ENCODE measurements around the gene PDE12.

The PDE12 gene

DNA sequence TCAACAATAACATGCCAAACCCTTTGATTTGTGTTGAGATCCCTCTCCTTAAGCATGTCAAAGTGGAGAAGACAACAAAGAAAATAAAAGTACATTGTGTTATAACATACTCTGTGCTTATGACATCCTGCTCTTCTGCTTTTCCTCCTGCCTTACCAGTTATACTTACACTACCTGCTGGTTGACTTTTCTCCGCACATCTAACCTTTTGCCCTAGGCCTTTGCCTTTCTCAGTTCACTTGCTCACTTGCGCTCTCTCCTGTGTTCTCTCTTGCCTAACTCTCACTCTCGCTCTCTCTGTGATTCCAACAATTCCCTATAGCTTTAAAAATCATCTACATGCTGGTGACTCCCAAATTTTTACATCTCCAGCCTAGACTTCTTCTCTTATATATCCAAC lies 17.6 kb upstream of the PDE12 start:
- Histone ChIP-seq H3K4ac (ENCODE audit: low read length) (no peak overlapping the region), H2BK120ac (ENCODE audit: low read depth, low read length) (no peak overlapping the region), H2AK5ac (ENCODE audit: low read depth, low read length) (no peak overlapping the region), H2BK5ac (ENCODE audit: low read length) (no peak overlapping the region), H3K4me3 (ENCODE audit: low read length in 2 of 2) (no peak overlapping the region), H3K27ac (replicated peaks; ENCODE audit: low read length) (no peak overlapping the region), H3K9me3 (replicated peaks in 1 of 2; ENCODE audit: control insufficient read depth in 2 of 2, insufficient read depth in 1 of 2, low read depth in 1 of 2, low read length in 2 of 2) (no peaks in the 10 kb centered on the region), H3K79me1 (ENCODE audit: low read depth, low read length) (no peaks in the 10 kb centered on the region), H3K4me2 (ENCODE audit: insufficient read depth, low read length, poor library complexity, severe bottlenecking) (no peak overlapping the region), H3K23ac (ENCODE audit: low read depth, low read length, poor library complexity) (no peak overlapping the region), H3K9ac (ENCODE audit: low read depth, low read length, poor library complexity) (no peak overlapping the region), H4K91ac (ENCODE audit: low read depth, low read length, poor library complexity) (no peak overlapping the region), H4K8ac (ENCODE audit: low read depth, low read length) (no peak overlapping the region), H3K36me3 (replicated peaks in 1 of 2; ENCODE audit: control insufficient read depth in 2 of 2, insufficient read depth in 2 of 2, low read length in 2 of 2) (no peaks in the 10 kb centered on the region), H3K4me1 (ENCODE audit: control insufficient read depth in 2 of 2, insufficient read depth in 1 of 2, low read depth in 1 of 2, low read length in 2 of 2) (no peaks in the 10 kb centered on the region), H3K18ac (ENCODE audit: low read length) (no peak overlapping the region), H3K14ac (ENCODE audit: low read length) (no peak overlapping the region), H2BK15ac (ENCODE audit: low read length) (no peak overlapping the region), H2BK12ac (ENCODE audit: low read length) (no peak overlapping the region), H2AFZ (ENCODE audit: low read length) (no peak overlapping the region), H3K27me3 (ENCODE audit: control insufficient read depth in 3 of 3, insufficient read depth in 3 of 3, low read depth in 1 of 3, low read length in 3 of 3) (peaks cover 0 to 2% (median 0%) of the 10 kb centered on the region in 3 experiments)
- no peak for DNase-seq (ENCODE audit: low spot score)
- WGBS, 2 donors (ENCODE audit: extremely low coverage in 2 of 2, insufficient read length in 2 of 2, insufficient replicate concordance in 1 of 2) = no CpG with 5 or more reads among the region's 3 CpGs

DNA sequence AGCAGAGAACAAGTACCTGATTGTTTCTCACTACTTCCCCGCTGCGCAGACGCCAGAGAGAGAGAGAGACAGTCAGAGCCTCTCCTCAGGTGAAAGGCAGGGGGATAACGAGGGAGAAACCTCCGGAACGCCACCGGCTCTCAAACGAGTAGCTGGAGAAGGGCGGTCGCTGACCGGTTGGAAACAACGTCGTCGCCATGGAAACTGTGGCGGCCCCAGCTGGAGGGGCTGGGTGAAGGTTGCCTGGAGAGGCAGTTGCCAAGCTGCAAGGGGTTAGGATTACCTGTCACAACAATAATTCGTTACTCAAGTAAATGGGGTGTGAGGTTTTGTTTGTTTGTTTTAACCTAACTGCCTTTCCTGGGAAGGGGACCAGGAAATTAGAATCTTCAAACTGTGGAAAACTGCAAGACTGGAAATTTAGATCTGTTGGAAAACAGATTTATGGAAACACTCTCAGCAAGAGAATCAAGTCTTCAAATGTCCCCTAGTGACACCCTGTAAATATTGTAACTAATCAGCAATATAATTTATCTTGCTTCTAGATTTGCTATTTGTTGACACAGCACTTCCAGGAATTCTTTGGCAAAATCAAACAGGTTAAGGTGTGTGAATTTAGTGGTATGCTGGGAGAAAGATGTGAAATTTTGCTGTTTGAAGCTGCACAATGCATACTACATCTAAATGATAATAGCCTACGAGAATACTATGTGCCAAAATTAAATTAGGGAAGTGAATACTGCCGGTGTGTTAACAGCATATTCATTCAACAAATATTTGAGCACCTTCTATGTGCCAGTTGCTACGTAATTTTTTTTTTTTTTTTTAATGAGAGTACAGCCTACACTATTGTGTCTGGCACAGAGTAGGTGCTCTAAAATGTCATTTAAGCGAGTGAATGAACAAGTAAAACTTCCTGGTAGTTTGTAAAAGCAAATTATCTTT lies 11.6 kb upstream of the PDE12 start, which contains the start of gene DNAH12:
Gene DNAH12 (minus strand): TSS at position 164 of the 945 bp plus-strand sequence. CDS start 1,474 bp downstream, outside the sequence.
- H3K27me3 ChIP-seq (ENCODE audit: control insufficient read depth in 3 of 3, insufficient read depth in 3 of 3, low read depth in 1 of 3, low read length in 3 of 3) = no peaks in the 10 kb centered on the region
- peak; percentile 79 for DNase-seq (ENCODE audit: low spot score)
- H3K27ac ChIP-seq (replicated peaks; ENCODE audit: low read length) = peak within 1 kb of the TSS; percentile 39
- H2BK15ac ChIP-seq (ENCODE audit: low read length) = no peak within 1 kb of the TSS
- no peak within 1 kb of the TSS for H4K8ac ChIP-seq (ENCODE audit: low read depth, low read length)
- H3K9ac ChIP-seq (ENCODE audit: low read depth, low read length, poor library complexity) = no peak within 1 kb of the TSS
- no peak within 1 kb of the TSS for H4K91ac ChIP-seq (ENCODE audit: low read depth, low read length, poor library complexity)
- H3K18ac ChIP-seq (ENCODE audit: low read length) = no peak within 1 kb of the TSS
- no peaks in the 10 kb centered on the region for H3K79me1 ChIP-seq (ENCODE audit: low read depth, low read length)
- H2BK12ac ChIP-seq (ENCODE audit: low read length) = no peak within 1 kb of the TSS
- H2BK120ac ChIP-seq (ENCODE audit: low read depth, low read length) = no peak within 1 kb of the TSS
- no peak within 1 kb of the TSS for H3K4ac ChIP-seq (ENCODE audit: low read length)
- H3K4me2 ChIP-seq (ENCODE audit: insufficient read depth, low read length, poor library complexity, severe bottlenecking) = peak within 1 kb of the TSS; percentile 28
- H2AFZ ChIP-seq (ENCODE audit: low read length) = peak within 1 kb of the TSS; percentile 74
- peak within 1 kb of the TSS in 1 of 2 donors; percentile 3 for H3K4me3 ChIP-seq (ENCODE audit: low read length in 2 of 2)
- H2BK5ac ChIP-seq (ENCODE audit: low read length) = no peak within 1 kb of the TSS
- H3K4me1 ChIP-seq (ENCODE audit: control insufficient read depth in 2 of 2, insufficient read depth in 1 of 2, low read depth in 1 of 2, low read length in 2 of 2) = peaks cover 6 to 9% of the 10 kb centered on the region in 2 donors
- H3K23ac ChIP-seq (ENCODE audit: low read depth, low read length, poor library complexity) = no peak within 1 kb of the TSS
- no peaks in the 10 kb centered on the region for H3K9me3 ChIP-seq (replicated peaks in 1 of 2; ENCODE audit: control insufficient read depth in 2 of 2, insufficient read depth in 1 of 2, low read depth in 1 of 2, low read length in 2 of 2)
- no peak within 1 kb of the TSS for H3K14ac ChIP-seq (ENCODE audit: low read length)
- H2AK5ac ChIP-seq (ENCODE audit: low read depth, low read length) = no peak within 1 kb of the TSS
- no peaks in the 10 kb centered on the region for H3K36me3 ChIP-seq (replicated peaks in 1 of 2; ENCODE audit: control insufficient read depth in 2 of 2, insufficient read depth in 2 of 2, low read length in 2 of 2)
- no CpG with 5 or more reads among the region's 20 CpGs for WGBS, 2 donors (ENCODE audit: extremely low coverage in 2 of 2, insufficient read length in 2 of 2, insufficient replicate concordance in 1 of 2)

DNA sequence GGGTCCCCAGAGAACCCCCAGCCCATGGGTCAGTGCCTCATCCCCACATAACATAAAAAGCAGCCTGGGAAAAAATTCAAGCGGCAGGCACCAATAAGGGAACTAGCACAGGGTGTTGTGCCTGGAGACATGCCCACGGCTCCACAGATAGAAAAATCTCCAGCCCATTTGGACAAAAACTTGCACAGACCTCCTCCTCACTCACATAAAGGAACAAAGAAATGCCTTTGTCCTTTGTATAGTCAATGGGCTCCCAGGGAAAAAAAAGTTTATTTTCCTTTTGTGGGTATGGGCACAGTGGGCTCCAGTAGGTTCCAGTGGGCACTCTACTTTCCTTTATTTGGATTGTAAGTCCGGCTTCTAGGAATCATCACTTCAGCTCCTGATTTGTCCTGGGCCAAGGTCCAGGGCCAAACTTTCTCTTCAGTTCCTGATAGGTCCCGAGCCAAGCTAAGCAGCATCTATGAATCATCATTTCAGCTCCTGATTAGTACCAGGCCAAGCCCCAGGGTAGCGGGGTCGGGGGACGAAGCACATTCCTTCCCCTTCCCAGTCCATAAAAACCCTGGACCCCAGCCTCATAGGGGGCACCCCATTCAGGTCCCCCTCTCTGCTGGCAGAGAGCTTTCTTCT lies 10.3 kb upstream of the PDE12 start:
- Histone ChIP-seq H3K27me3 (ENCODE audit: control insufficient read depth in 3 of 3, insufficient read depth in 3 of 3, low read depth in 1 of 3, low read length in 3 of 3) (no peaks in the 10 kb centered on the region), H3K4me1 (ENCODE audit: control insufficient read depth in 2 of 2, insufficient read depth in 1 of 2, low read depth in 1 of 2, low read length in 2 of 2) (peaks cover 6 to 9% of the 10 kb centered on the region in 2 donors), H2AK5ac (ENCODE audit: low read depth, low read length) (no peak overlapping the region), H3K79me1 (ENCODE audit: low read depth, low read length) (no peaks in the 10 kb centered on the region), H3K36me3 (replicated peaks in 1 of 2; ENCODE audit: control insufficient read depth in 2 of 2, insufficient read depth in 2 of 2, low read length in 2 of 2) (no peaks in the 10 kb centered on the region), H3K18ac (ENCODE audit: low read length) (peak overlapping the region; percentile 16), H3K27ac (replicated peaks; ENCODE audit: low read length) (no peak overlapping the region), H3K23ac (ENCODE audit: low read depth, low read length, poor library complexity) (no peak overlapping the region), H2BK5ac (ENCODE audit: low read length) (no peak overlapping the region), H3K4me3 (ENCODE audit: low read length in 2 of 2) (no peak overlapping the region), H3K4ac (ENCODE audit: low read length) (no peak overlapping the region), H3K4me2 (ENCODE audit: insufficient read depth, low read length, poor library complexity, severe bottlenecking) (no peak overlapping the region), H4K91ac (ENCODE audit: low read depth, low read length, poor library complexity) (no peak overlapping the region), H3K9ac (ENCODE audit: low read depth, low read length, poor library complexity) (no peak overlapping the region), H2BK15ac (ENCODE audit: low read length) (no peak overlapping the region), H2BK12ac (ENCODE audit: low read length) (no peak overlapping the region), H3K9me3 (replicated peaks in 1 of 2; ENCODE audit: control insufficient read depth in 2 of 2, insufficient read depth in 1 of 2, low read depth in 1 of 2, low read length in 2 of 2) (no peaks in the 10 kb centered on the region), H2BK120ac (ENCODE audit: low read depth, low read length) (no peak overlapping the region), H4K8ac (ENCODE audit: low read depth, low read length) (no peak overlapping the region), H2AFZ (ENCODE audit: low read length) (no peak overlapping the region), H3K14ac (ENCODE audit: low read length) (no peak overlapping the region)
- DNase-seq (ENCODE audit: low spot score) = no peak
- no CpG with 5 or more reads among the region's 7 CpGs for WGBS, 2 donors (ENCODE audit: extremely low coverage in 2 of 2, insufficient read length in 2 of 2, insufficient replicate concordance in 1 of 2)

DNA sequence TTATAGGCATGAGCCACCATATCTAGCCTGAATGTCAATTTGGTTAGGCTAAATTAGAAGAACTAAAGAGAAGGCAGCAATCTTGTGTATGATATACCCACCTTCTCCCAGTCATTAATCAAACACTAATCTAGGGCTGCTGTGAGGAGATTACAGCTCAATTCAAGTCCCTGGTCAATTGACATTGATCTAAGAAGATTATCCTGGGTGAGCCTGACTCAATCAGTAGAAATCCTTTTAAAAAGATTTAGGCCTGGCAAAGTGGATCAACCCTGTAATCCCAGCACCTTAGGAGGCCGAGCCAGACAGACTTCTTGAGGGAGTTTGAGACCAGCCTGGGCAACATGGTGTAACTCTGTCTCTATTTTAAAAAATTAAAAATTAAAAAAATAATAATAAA lies 9.5 kb upstream of the PDE12 start:
- Histone ChIP-seq H4K91ac (ENCODE audit: low read depth, low read length, poor library complexity) (no peak overlapping the region), H3K9ac (ENCODE audit: low read depth, low read length, poor library complexity) (no peak overlapping the region), H3K27me3 (ENCODE audit: control insufficient read depth in 3 of 3, insufficient read depth in 3 of 3, low read depth in 1 of 3, low read length in 3 of 3) (no peaks in the 10 kb centered on the region), H3K9me3 (replicated peaks in 1 of 2; ENCODE audit: control insufficient read depth in 2 of 2, insufficient read depth in 1 of 2, low read depth in 1 of 2, low read length in 2 of 2) (no peaks in the 10 kb centered on the region), H3K4me2 (ENCODE audit: insufficient read depth, low read length, poor library complexity, severe bottlenecking) (no peak overlapping the region), H4K8ac (ENCODE audit: low read depth, low read length) (no peak overlapping the region), H3K79me1 (ENCODE audit: low read depth, low read length) (no peaks in the 10 kb centered on the region), H3K36me3 (replicated peaks in 1 of 2; ENCODE audit: control insufficient read depth in 2 of 2, insufficient read depth in 2 of 2, low read length in 2 of 2) (no peaks in the 10 kb centered on the region), H2BK120ac (ENCODE audit: low read depth, low read length) (no peak overlapping the region), H3K23ac (ENCODE audit: low read depth, low read length, poor library complexity) (no peak overlapping the region), H2BK15ac (ENCODE audit: low read length) (no peak overlapping the region), H3K4ac (ENCODE audit: low read length) (no peak overlapping the region), H3K14ac (ENCODE audit: low read length) (no peak overlapping the region), H2AK5ac (ENCODE audit: low read depth, low read length) (no peak overlapping the region), H2BK12ac (ENCODE audit: low read length) (no peak overlapping the region), H2AFZ (ENCODE audit: low read length) (no peak overlapping the region), H2BK5ac (ENCODE audit: low read length) (no peak overlapping the region), H3K18ac (ENCODE audit: low read length) (no peak overlapping the region), H3K4me3 (ENCODE audit: low read length in 2 of 2) (no peak overlapping the region), H3K4me1 (ENCODE audit: control insufficient read depth in 2 of 2, insufficient read depth in 1 of 2, low read depth in 1 of 2, low read length in 2 of 2) (peaks cover 6 to 9% of the 10 kb centered on the region in 2 donors), H3K27ac (replicated peaks; ENCODE audit: low read length) (no peak overlapping the region)
- DNase-seq (ENCODE audit: low spot score) = no peak
- no CpG with 5 or more reads among the region's 1 CpG for WGBS, 2 donors (ENCODE audit: extremely low coverage in 2 of 2, insufficient read length in 2 of 2, insufficient replicate concordance in 1 of 2)
